Activated CD8-positive, alpha-beta memory T cell treated with anti-CD3 and anti-CD28 coated beads, Interleukin-2, amount 50 U/mL, for 24 hours (primary cell): ENCODE data around the gene LDLRAD2.
"Not testable (repeated sequence)": the region's sequence is repeated elsewhere in the genome, so short reads cannot be mapped to it uniquely, and the experiment has no call there.

ENCODE experiments used
- DNase-seq: peaks from one replicate; pipeline ENCODE4 v3.0.0-alpha.2; 2020; ENCODE audit errors: extremely low read depth

The LDLRAD2 gene

DNA sequence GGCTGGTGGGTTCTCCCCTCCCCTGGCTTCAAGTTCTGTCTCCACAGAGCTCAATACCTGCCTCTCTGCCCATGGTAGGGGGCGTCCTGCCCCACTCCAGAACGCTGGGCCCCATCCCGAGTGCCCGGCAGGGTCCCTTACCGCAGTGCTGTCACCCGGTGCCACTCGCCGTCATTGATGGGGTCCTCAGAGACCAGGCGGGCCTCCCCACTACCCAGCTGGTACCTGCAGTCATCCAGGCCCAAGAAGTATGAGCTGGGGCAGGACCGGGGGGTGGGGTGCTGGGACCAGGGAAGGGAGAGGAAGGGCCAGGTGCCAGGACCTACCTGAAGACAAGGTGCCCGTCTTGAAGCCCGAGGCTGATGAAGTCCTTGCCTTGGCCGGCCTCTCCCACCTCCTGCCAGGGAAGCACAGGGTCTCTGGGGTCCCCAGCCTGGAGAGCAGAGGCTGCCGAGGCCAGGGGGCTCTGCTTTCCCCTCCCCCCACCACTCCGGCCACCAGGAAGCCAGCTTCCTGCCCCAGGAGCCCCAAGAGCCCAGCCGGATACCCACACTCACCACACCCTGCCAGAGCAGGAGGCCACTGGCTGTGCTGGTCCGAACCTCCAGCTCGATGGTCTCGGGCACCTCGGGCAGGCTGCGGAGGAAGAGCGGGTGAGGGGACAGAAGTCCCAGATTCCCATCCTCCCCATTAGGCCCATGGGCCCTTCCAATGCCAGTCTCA is 12.1 kb downstream of the LDLRAD2 start:
- no peak for DNase-seq

DNA sequence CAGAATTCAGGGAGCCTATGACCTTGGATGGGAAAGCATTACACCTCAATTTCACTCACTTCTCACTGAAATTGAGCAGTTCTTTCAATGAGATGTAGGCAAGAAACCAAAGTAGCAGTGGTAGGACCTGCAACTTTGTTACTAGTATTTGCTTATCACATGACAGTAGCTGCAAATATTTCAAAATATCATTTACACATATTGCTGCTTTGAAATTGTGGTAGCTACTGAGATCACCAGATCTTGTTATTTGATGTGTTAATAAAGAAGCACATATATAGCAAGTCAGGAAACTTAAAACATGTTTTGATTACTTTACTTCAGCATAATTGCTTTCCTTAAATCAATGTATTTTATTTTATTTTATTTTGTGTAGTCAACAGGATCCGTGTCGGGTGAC is 12.9 kb downstream of the LDLRAD2 start:
- DNase-seq = no peak

GRCh38 chr1:21825393-21825792 is 13.3 kb downstream of the LDLRAD2 start:
- DNase-seq = no peak

GRCh38 chr1:21826694-21827093 is 14.6 kb downstream of the LDLRAD2 start:
- DNase-seq = not testable (repeated sequence)

DNA sequence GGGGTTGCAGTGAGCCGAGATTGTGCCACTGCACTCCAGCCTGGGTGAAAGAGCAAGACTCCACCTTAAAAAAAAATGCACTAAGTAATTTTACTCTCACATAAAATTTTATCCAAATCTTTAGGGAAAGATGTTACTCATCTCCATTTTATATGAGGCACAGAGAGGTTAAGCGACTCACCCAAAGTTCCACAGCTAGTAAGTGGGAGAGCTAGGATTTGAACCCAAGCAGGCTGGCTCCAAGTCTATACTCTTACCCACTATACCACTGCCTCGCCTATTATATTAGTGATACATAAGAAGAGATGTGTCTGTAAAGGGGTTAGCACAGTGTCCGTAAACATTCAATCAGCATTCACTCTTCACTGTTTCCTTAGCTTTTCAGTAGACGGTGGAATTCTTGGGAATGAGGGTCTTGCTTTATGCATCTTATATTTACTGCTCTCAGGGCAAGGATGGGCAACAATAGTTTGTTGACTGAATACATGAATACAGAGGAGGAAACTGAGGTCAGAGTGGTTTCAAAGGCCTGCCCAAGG is 15.1 kb downstream of the LDLRAD2 start:
- no peak for DNase-seq

DNA sequence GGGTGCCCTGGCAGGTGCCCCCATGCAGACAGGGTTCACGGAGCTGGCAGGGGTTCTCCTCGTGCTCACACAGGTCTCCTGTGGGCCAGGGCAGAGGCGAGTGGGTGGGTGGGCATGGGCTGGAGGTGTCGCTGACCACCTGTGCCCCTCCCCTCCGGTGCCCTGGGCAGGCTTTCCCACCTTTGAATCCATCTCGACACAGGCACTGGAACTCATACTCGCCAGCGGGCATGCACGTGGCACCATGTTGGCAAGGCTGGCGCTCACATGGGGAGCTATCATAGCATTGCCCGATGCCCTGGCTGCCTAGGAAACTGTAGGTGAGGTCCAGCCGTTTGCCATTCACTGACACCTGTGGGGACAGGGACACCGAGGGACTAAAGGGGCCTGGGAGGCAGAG is 16.0 kb downstream of the LDLRAD2 start:
- DNase-seq = no peak

DNA sequence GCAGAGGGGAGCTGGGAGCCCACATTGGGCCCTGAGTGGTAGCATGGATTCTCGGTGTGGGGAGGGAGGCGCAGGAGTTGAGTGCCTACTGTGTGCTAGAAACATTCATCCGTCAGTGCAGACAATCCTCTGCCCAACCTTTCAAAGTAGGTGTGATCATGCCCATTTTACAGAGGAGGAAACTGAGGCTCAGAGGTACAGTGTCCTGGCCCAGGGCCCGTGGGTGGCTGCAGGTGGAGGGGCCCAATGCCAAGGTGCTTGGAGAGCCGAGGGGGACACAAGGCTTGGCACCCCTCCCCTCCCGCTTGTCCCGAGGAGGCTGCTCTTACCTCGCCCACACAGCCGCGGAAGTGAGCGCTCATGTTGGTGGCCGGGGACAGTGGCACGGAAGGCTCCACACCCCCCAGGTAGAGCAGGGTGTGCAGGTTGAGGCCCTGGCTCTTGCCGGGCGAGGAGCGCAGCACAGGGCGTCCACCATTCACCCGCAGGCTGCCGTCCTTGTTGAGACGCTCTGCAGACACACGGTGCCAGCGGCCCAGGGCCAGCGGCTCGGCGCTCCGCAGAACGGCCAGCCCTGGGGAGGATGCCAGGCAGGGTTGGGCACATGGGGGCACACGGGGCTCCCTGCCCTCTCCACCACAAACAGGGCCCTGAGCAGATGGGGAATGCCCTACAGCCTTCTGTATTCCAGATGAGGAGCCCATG is 16.6 kb downstream of the LDLRAD2 start:
- DNase-seq = no peak

GRCh38 chr1:21829294-21829693 is 17.2 kb downstream of the LDLRAD2 start:
- DNase-seq = no peak

DNA sequence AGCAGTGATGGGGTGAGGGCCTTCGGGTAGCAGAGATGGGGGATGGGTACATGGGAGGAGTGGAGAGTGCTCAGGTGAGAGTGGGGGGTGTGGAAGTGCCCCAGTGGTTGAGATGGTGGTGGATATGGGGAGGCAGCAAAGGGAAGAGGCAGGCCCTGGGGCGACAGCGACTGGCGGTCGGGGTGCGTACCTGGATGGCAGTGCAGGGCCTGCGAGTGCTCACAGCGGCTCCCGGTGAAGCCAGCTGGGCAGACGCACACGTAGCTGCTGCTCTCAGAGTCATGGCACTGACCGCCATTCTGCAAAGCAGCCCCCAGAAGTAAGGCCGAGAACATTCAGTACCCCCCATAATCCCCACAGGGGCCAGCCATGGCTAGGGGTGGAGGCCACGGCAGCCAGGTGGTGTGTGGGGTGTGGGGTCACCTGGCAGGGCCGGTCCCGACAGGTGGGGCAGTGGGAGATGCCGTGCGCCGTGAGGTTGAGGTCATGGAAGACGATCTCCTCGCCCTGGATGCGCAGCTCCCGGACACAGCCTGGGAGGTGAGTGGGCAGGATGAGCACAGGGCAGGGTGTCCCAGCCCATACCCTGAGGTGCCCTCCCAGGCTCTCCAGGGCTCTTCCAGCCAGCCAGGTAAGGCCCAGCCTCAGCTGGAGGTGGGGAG is 18.9 kb downstream of the LDLRAD2 start:
- no peak for DNase-seq

GRCh38 chr1:21831454-21831970 is 19.4 kb downstream of the LDLRAD2 start:
- DNase-seq = no peak

DNA sequence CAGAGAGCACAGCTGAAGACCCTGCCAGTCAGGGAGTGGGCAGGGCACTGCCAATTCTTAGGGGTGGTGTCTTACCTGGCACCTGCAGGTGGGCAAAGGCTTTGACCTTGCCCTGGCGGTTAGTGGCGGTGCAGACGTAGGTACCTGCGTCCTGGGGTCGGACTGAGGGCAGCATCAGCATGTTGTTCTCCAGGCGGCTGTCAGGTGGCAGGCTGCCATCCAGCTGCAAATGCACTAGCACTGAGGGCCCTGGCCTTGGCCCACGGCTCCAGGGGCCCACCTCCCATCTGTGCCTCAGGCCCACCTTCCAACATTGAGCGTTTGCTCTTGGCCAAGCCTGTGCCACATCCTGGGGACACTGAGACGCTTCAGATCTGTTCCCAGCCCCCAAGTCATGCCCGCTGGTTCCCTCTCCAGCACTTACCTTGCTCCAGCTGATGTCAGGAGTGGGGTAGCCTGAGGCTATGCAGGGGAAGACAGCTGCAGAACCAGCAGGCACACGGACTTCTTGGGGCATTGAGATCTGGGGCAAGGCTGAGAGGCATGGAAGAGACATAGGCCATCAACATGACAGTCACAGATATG is 21.4 kb downstream of the LDLRAD2 start:
- DNase-seq = no peak

DNA sequence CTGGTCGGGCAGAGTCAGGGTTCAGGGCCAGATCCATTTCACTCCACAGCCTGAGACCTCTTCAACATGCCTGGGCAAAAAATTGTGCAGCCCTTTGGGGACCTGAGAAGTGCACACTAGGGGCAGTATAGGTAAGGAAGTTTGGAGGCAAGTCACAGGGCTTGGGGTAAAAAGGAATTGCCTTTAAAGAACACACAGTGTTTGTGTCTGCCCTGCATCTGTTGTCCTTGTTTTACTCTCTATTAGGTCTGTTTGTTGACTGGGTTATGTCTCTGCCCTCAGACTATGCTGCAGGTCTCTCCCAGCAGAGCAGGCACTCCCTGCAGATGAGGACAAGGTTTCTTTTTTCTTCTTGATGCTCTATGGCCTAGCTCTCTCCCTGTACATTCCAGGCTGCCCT is 22.0 kb downstream of the LDLRAD2 start:
- no peak for DNase-seq

GRCh38 chr1:21834666-21835065 is 22.6 kb downstream of the LDLRAD2 start:
- DNase-seq = no peak

DNA sequence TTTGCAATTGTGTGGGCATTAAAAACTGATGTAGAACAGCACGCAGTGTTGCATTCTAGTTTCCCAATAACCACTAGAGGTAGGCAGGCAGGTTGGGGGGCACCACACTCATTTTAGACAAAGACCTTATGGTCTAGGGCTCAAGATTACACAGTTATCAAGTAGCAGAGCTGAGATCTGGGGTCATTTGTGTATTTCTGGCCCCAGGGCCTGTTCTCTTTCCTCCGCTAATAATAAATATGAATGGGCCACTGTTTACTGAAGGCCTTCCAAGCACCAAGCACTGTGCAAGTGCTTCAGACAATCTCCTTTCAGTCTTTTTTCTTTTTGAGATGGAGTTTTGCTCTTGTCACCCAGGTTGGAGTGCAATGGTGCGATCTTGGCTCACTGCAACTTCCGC is 23.9 kb downstream of the LDLRAD2 start:
- DNase-seq = no peak

DNA sequence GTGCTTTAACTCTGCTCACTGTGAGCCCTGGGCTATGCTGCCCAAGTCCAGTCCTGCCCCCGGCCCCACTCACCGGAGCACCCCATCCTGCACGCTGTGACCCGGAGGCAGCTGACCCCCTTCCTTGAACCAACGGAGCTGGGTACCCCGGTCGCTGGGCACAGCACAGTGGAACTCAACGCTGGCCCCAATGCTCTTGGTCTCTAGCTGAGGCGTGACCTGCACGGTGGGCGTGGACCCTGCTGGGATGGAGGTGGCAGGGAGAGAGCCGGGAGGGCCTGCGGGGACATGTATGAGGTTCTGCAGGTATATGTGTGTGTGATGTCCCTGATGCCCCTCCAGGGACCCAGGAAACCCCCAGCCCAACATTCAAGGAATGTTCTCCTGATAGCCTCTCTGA is 24.7 kb downstream of the LDLRAD2 start:
- no peak for DNase-seq

DNA sequence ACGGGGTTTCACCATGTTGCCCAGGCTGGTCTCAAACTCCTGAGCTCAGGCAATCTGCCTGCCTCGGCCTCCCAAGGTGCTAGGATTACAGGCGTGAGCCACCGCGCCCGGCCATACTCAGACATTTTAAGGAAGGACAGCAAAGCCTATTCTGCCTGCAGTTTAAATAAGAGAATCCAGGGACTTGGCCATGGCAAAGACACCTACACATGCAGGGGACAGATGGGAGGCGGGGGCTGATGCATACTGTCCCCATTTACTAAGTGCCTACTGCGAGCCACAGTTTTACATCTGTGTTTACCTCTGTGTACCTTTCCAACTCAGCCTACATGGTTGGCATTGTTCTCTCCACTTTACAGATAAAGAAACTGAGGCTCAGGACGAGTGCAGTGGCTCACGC is 25.4 kb downstream of the LDLRAD2 start:
- DNase-seq = no peak

- DNase-seq = no peak
Observed at GRCh38 chr1:21838359-21839157, 26.5 kb downstream of the LDLRAD2 start.

GRCh38 chr1:21839337-21840037 is 27.4 kb downstream of the LDLRAD2 start:
- no peak for DNase-seq

GRCh38 chr1:21840981-21841380 is 28.9 kb downstream of the LDLRAD2 start:
- DNase-seq = no peak

- DNase-seq = no peak
Observed at GRCh38 chr1:21841852-21842466, 29.9 kb downstream of the LDLRAD2 start.
